MM.1S (cell line): ENCODE data around the gene SPRYD3.

Experiments used
- DNase-seq: peaks from one replicate; pipeline ENCODE4 v3.0.0-alpha.2; 2015
- H2AFZ ChIP-seq: fragments of 300-600 bp; sonication (generic); 2 replicates; pipeline ENCODE4 v1.6.0; 2016; ENCODE audit warnings: antibody characterized with exemption, low read length
- H3F3A ChIP-seq: fragments of 300-600 bp; sonication (generic); 2 replicates; pipeline ENCODE4 v1.6.1; 2016; ENCODE audit warnings: mild to moderate bottlenecking, antibody characterized with exemption, low read length, moderate library complexity, mixed read lengths; ENCODE audit not compliant: insufficient read depth
- H3K27ac ChIP-seq: fragments of 300-600 bp; sonication (generic); 2 replicates; pipeline ENCODE4 v1.5.1; 2016; ENCODE audit warnings: mild to moderate bottlenecking, low read length
- H3K27me3 ChIP-seq: fragments of 300-600 bp; sonication (generic); replicated peaks from 2 replicates; pipeline ENCODE4 v1.6.0; 2016; ENCODE audit warnings: low read length; ENCODE audit not compliant: insufficient read depth
- H3K36me3 ChIP-seq: fragments of 300-600 bp; sonication (generic); replicated peaks from 2 replicates; pipeline ENCODE4 v1.6.1; 2016; ENCODE audit warnings: mild to moderate bottlenecking, low read length, mixed read lengths; ENCODE audit not compliant: insufficient read depth
- H3K4me1 ChIP-seq: fragments of 300-600 bp; sonication (generic); 2 replicates; pipeline ENCODE4 v1.6.1; 2016; ENCODE audit warnings: low read length, mixed read lengths
- H3K4me2 ChIP-seq: fragments of 300-600 bp; sonication (generic); 2 replicates; pipeline ENCODE4 v1.6.0; 2016; ENCODE audit warnings: low read depth, low read length
- H3K4me3 ChIP-seq: fragments of 300-600 bp; sonication (generic); 2 replicates; pipeline ENCODE4 v1.5.1; 2016; ENCODE audit warnings: low read length, mixed read lengths
- H3K79me2 ChIP-seq: fragments of 300-600 bp; sonication (generic); 2 replicates; pipeline ENCODE4 v1.6.1; 2016; ENCODE audit warnings: mixed run types, low read length, mixed read lengths
- H3K9ac ChIP-seq: fragments of 300-600 bp; sonication (generic); 2 replicates; pipeline ENCODE4 v1.6.1; 2016; ENCODE audit warnings: low read length, mixed read lengths
- H3K9me2 ChIP-seq: fragments of 300-600 bp; sonication (generic); replicated peaks from 2 replicates; pipeline ENCODE4 v1.6.1; 2016; ENCODE audit warnings: mild to moderate bottlenecking, low read length, mixed read lengths; ENCODE audit not compliant: insufficient read depth
- H3K9me3 ChIP-seq: fragments of 300-600 bp; sonication (generic); replicated peaks from 2 replicates; pipeline ENCODE4 v1.6.1; 2016; ENCODE audit warnings: mild to moderate bottlenecking, low read length, mixed read lengths; ENCODE audit not compliant: insufficient read depth
- H4K20me1 ChIP-seq: fragments of 300-600 bp; sonication (generic); 2 replicates; pipeline ENCODE4 v1.6.1; 2016; ENCODE audit warnings: mild to moderate bottlenecking, low read length, moderate library complexity, mixed read lengths; ENCODE audit not compliant: insufficient read depth
- CTCF ChIP-seq: fragments of 300-600 bp; sonication (generic); IDR thresholded peaks from 2 replicates; pipeline ENCODE4 v1.5.1; 2016; ENCODE audit warnings: antibody characterized with exemption, low read length, mixed read lengths
- EZH2 ChIP-seq: fragments of 300-600 bp; sonication (generic); optimal IDR thresholded peaks from 2 replicates; pipeline ENCODE3; 2017; ENCODE audit warnings: low read depth, mild to moderate bottlenecking, antibody characterized with exemption, low read length, mixed read lengths
- EZH2phosphoT487 ChIP-seq: fragments of 300-600 bp; sonication (generic); IDR thresholded peaks from 2 replicates; pipeline ENCODE4 v1.6.1; 2018; ENCODE audit warnings: antibody characterized with exemption, low read length

Gene SPRYD3

GRCh38 chr12:53048780-53049401 is 30.3 kb downstream of the SPRYD3 start:
- Histone ChIP-seq H2AFZ (no peak overlapping the region), H3K9ac (no peak overlapping the region), H3K36me3 (no peaks in the 10 kb centered on the region), H3K4me3 (no peak overlapping the region), H3K4me2 (no peak overlapping the region), H3K9me3 (no peaks in the 10 kb centered on the region), H3F3A (peaks cover 22% of the 10 kb centered on the region; the same call in 1 of the 2 replicates), H4K20me1 (no peaks in the 10 kb centered on the region), H3K27me3 (peaks cover 6% of the 10 kb centered on the region; the same call in 1 of the 2 replicates), H3K4me1 (0 out of 2 replicates have a peak, but pooled peaks cover 5% of the 10 kb centered on the region), H3K79me2 (no peaks in the 10 kb centered on the region), H3K27ac (no peak overlapping the region), H3K9me2 (no peaks in the 10 kb centered on the region)
- TF ChIP-seq EZH2 (no peak), EZH2phosphoT487 (no peak), CTCF (no peak)
- no peak for DNase-seq

- peaks cover 6% of the 10 kb centered on the region; the same call in 1 of the 2 replicates for H3K27me3 ChIP-seq
- H3K79me2 ChIP-seq = no peaks in the 10 kb centered on the region
- H2AFZ ChIP-seq = no peak overlapping the region
- peak overlapping the region; percentile 22; the same call in 1 of the 2 replicates for H3K9ac ChIP-seq
- no peaks in the 10 kb centered on the region for H3K9me2 ChIP-seq
- H3K4me3 ChIP-seq = no peak overlapping the region
- peak overlapping the region; percentile 54; the same call in 1 of the 2 replicates for H3K4me2 ChIP-seq
- TF ChIP-seq EZH2 = no peak
- TF ChIP-seq CTCF = no peak
- 0 out of 2 replicates have a peak, but pooled peaks cover under 1% of the 10 kb centered on the region for H3K4me1 ChIP-seq
- H3F3A ChIP-seq = peaks cover 24% of the 10 kb centered on the region; the same call in 1 of the 2 replicates
- H3K36me3 ChIP-seq = no peaks in the 10 kb centered on the region
- no peaks in the 10 kb centered on the region for H3K9me3 ChIP-seq
- DNase-seq = no peak
- no peak overlapping the region for H3K27ac ChIP-seq
- H4K20me1 ChIP-seq = no peaks in the 10 kb centered on the region
Measured at GRCh38 chr12:53048033-53048779, 31.0 kb downstream of the SPRYD3 start.

DNA sequence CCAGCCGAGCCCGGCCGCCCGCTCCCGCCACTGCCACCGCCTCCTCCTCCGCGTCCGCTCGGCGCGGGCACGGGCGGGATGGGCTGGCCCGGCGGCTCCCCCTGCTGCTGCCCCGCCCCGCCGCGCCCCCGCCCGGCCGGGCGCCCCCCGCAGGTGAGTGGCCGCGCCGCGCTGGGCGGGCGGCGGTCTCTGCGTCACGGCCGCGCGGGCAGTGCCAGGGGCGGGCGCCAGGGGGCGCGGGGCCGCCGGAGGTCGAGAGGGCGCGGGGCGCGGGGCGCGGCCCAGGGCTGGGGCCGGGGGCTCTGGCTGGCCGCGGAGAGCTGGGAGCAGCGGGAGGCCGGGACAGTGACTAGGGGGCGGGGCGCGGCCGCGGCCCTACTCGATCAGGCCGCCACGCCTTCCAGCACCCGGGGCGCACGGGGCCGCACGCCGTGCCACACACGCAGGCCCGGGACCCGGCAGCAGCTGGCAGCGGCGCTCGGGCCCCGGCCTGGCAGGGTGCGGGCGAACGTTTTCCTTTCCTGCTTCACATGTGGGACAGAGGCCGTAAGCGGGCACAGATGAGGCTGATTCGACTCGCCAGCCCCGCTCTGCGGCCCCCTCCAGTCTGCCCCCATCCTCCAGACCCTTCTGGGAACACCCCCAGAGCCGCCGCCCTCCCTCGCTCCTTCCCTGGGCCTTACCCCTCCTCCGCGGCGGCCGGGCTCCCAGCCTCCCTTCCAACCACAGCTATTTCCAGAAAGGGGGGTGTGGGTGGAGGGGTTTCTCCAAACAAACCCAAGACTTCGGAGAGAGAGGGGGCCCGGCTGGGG is 31.8 kb downstream of the SPRYD3 start:
- H3K36me3 ChIP-seq = no peaks in the 10 kb centered on the region
- H3K4me1 ChIP-seq = no peaks in the 10 kb centered on the region
- DNase-seq = peak; percentile 63
- H3K9me2 ChIP-seq = no peaks in the 10 kb centered on the region
- H3K4me2 ChIP-seq = peak overlapping the region; percentile 54
- peaks cover 27% of the 10 kb centered on the region for H3F3A ChIP-seq
- H4K20me1 ChIP-seq = no peaks in the 10 kb centered on the region
- no peaks in the 10 kb centered on the region for H3K9me3 ChIP-seq
- H3K9ac ChIP-seq = peak overlapping the region; percentile 22; the same call in 1 of the 2 replicates
- no peak overlapping the region for H3K27ac ChIP-seq
- H2AFZ ChIP-seq = peak overlapping the region; percentile 52; the same call in 1 of the 2 replicates
- peaks cover 6% of the 10 kb centered on the region; the same call in 1 of the 2 replicates for H3K27me3 ChIP-seq
- H3K4me3 ChIP-seq = peak overlapping the region; percentile 20; the same call in 1 of the 2 replicates
- TF ChIP-seq EZH2phosphoT487 (no peak), EZH2 (no peak), CTCF (no peak)
- no peaks in the 10 kb centered on the region for H3K79me2 ChIP-seq
